K562 (cell line): Measurements from ENCODE around the gene BTN3A1. TPM values are rescaled to one million over a fixed set of nuclear protein-coding genes. Genes with fewer than 3 reads are reported as not detected.
A peak's percentile ranks its signal among the peaks of the same experiment; 100 is the strongest.

Source experiments
- AFF1 ChIP-seq, 2 experiments: fragments of 450-650 bp; IDR thresholded peaks; 2 replicates each; pipeline ENCODE4 v1.6.1; 2018; ENCODE audit warnings: mild to moderate bottlenecking in 2 of 2, low read depth in 1 of 2; ENCODE audit not compliant: partially characterized antibody in 2 of 2
- E4F1 ChIP-seq: fragments of 250-450 bp; sonication (Bioruptor Pico); IDR thresholded peaks from 2 replicates; pipeline ENCODE4 v1.5.0; 2021; ENCODE audit warnings: mild to moderate bottlenecking, borderline replicate concordance
- ETV5 ChIP-seq: sonication (generic); formaldehyde crosslinking; IDR thresholded peaks from 2 replicates; pipeline ENCODE4 v1.4.0; 2020; ENCODE audit warnings: low read depth, mild to moderate bottlenecking, missing genetic modification reagents
- FOXA3 ChIP-seq, 2 experiments: fragments of 450-650 bp in 1 of 2; sonication (generic) in 1 of 2; formaldehyde crosslinking; IDR thresholded peaks in 1 of 2; conservative IDR thresholded peaks in 1 of 2; 2 replicates each; pipeline versions ENCODE4 v1.4.0 to v1.8.0; 2020 to 2022; ENCODE audit warnings: mild to moderate bottlenecking in 2 of 2, missing genetic modification reagents in 1 of 2
- FOXJ3 ChIP-seq: sonication (generic); formaldehyde crosslinking; IDR thresholded peaks from 2 replicates; pipeline ENCODE4 v1.4.0; 2020; ENCODE audit warnings: mild to moderate bottlenecking, missing genetic modification reagents
- MCM3 ChIP-seq: fragments of 450-650 bp; IDR thresholded peaks from 2 replicates; pipeline ENCODE4 v1.6.1; 2016
- NEUROD1 ChIP-seq: fragments of 150-350 bp; IDR thresholded peaks from 2 replicates; pipeline ENCODE4 v1.6.1; 2014; ENCODE audit warnings: borderline replicate concordance, low read length, low read depth; ENCODE audit not compliant: partially characterized antibody
- PHF8 ChIP-seq: fragments of 200-600 bp; sonication (generic); IDR thresholded peaks from 2 replicates; pipeline ENCODE4 v1.6.1; 2012; ENCODE audit warnings: mixed run types, mild to moderate bottlenecking, inconsistent platforms, low read length, moderate library complexity, borderline replicate concordance
- PHTF2 ChIP-seq: fragments of 250-450 bp; sonication (Bioruptor Pico); IDR thresholded peaks from 2 replicates; pipeline ENCODE4 v1.5.0; 2021; ENCODE audit warnings: mild to moderate bottlenecking
- RBM39 ChIP-seq: fragments of 200-400 bp; formaldehyde crosslinking; optimal IDR thresholded peaks from 2 replicates; pipeline ENCODE3; 2018; ENCODE audit warnings: low read depth, low read length
- RNF2 ChIP-seq: sonication (generic); IDR thresholded peaks from 2 replicates; pipeline ENCODE4 v1.6.1; 2016
- SPI1 ChIP-seq: IDR thresholded peaks from 2 replicates; pipeline ENCODE4 v1.6.1; 2011; ENCODE audit warnings: low read depth, low read length, control low read depth, borderline replicate concordance
- TAF7 ChIP-seq: fragments of 450-650 bp; IDR thresholded peaks from 2 replicates; pipeline ENCODE4 v1.6.1; 2016; ENCODE audit warnings: missing genetic modification characterization, missing compliant biosample characterization
- YY1 ChIP-seq, 3 experiments: IDR thresholded peaks; 2 replicates each; pipeline ENCODE4 v1.6.1; 2011; ENCODE audit warnings: low read length in 2 of 3, mild to moderate bottlenecking in 2 of 3, moderate library complexity in 2 of 3, borderline replicate concordance in 1 of 3, control low read depth in 1 of 3, low read depth in 1 of 3; ENCODE audit not compliant: insufficient read depth in 3 of 3, insufficient replicate concordance in 2 of 3, control insufficient read depth in 1 of 3, insufficient read length in 1 of 3; ENCODE audit errors: extremely low read depth in 1 of 3
- polyA plus RNA-seq, 8 experiments: library from polyadenylated mRNA; depleted of rRNA in 4 of 8; stranded (reverse) in 5 of 8; unstranded in 3 of 8; fragments of >200 nt; fragmentation: Nextera tagmentation in 2 of 8; fragmentation: Illumina TruSeq in 1 of 8; extraction: Ambion mirVana in 2 of 8; extraction: Trizol in 1 of 8; gene quantifications; 2 replicates each; pipeline versions ENCODE4 v1.2.1 to v1.2.3, GENCODE V29; 2011 to 2014; ENCODE audit warnings: inconsistent platforms in 1 of 8, missing spikeins in 1 of 8
- total RNA-seq, 7 experiments: library from RNA; depleted of rRNA in 6 of 7; stranded (reverse); fragments of >200 nt in 6 of 7; fragmentation: Illumina TruSeq in 2 of 7; extraction: Trizol in 2 of 7; gene quantifications; 2 replicates each; pipeline versions ENCODE4 v1.2.1 to v1.2.3, GENCODE V29; 2011 to 2021; ENCODE audit warnings: low replicate concordance in 1 of 7

The BTN3A1 gene
- total and polyA plus RNA-seq, 9 of the 15 experiments (the other 6 are each of a cell fraction or from before 2014, with no cell fraction given): 0.84 to 8.5 (median 3.9) TPM

GRCh38 chr6:26457806-26458688 lies 56.0 kb downstream of the BTN3A1 start, which contains the start of gene BTN2A1 (continued):
- TF ChIP-seq NEUROD1 (no peak), RBM39 (no peak), AFF1 (IDR thresholded peaks at IDR 0.05; ENCODE audit: low read depth in 1 of 2, partially characterized antibody in 2 of 2) (peak in 1 of 2 experiments; percentile 42), RNF2 (no peak), MCM3 (no peak), PHF8 (peak; percentile 63), TAF7 (peak; percentile 57; the same call in 1 of the 2 replicates), E4F1 (CRISPR knock-in tag) (no peak), FOXA3 (CRISPR knock-in tag; conservative IDR thresholded peaks at IDR 0.05 in 1 of 2, IDR thresholded peaks at IDR 0.05 in 1 of 2) (no peak), SPI1 (peak; percentile 61; the same call in 1 of the 2 replicates), FOXJ3 (CRISPR knock-in tag) (no peak), PHTF2 (no peak), ETV5 (CRISPR knock-in tag) (0 out of 2 replicates have a peak, but pooled peaks have one; percentile 13), YY1 (IDR thresholded peaks at IDR 0.05; ENCODE audit: borderline replicate concordance in 1 of 3, control insufficient read depth in 1 of 3, extremely low read depth in 1 of 3, insufficient read depth in 3 of 3, insufficient read length in 1 of 3, insufficient replicate concordance in 2 of 3, low read depth in 1 of 3, low read length in 2 of 3) (peak; percentile 2 to 88 (median 10))
